Lung (tissue), 12 donors: ENCODE results near the gene CLIC4. TPM values are rescaled to one million over a fixed set of nuclear protein-coding genes. Genes with fewer than 3 reads are reported as not detected.
"Not testable (repeated sequence)": the region's sequence is repeated elsewhere in the genome, so short reads cannot be mapped to it uniquely, and the experiment has no call there.

ENCODE experiments used
- ATAC-seq: fragments of 200-7000 bp; cut with Tn5 transposase; one replicate; pipeline ENCODE4 v1.9.1; 2020; ENCODE audit warnings: moderate number of reproducible peaks; ENCODE audit not compliant: insufficient read depth, low FRiP score
- DNase-seq, 3 donors: peaks; one replicate each; pipeline ENCODE4 v3.0.0-alpha.2; 2013 to 2017
- H3K27ac ChIP-seq, 2 donors: one replicate each; pipeline ENCODE4 v1.5.1; 2013; ENCODE audit warnings: mild to moderate bottlenecking in 2 of 2, moderate library complexity in 2 of 2, control low read depth in 1 of 2, inconsistent platforms in 1 of 2, low read depth in 1 of 2, low read length in 1 of 2
- H3K27me3 ChIP-seq, 3 donors: one replicate each; pipeline ENCODE4 v1.5.1; 2013; ENCODE audit warnings: low read length in 2 of 3; ENCODE audit not compliant: control insufficient read depth in 3 of 3, insufficient read depth in 3 of 3
- H3K36me3 ChIP-seq, 4 donors: one replicate each; pipeline ENCODE4 v1.5.1; 2013; ENCODE audit warnings: low read length in 4 of 4, mild to moderate bottlenecking in 1 of 4, moderate library complexity in 1 of 4; ENCODE audit not compliant: control insufficient read depth in 4 of 4, insufficient read depth in 4 of 4
- H3K4me1 ChIP-seq, 5 donors: one replicate each; pipeline ENCODE4 v1.5.1; 2013; ENCODE audit warnings: low read length in 5 of 5, mild to moderate bottlenecking in 2 of 5, moderate library complexity in 1 of 5; ENCODE audit not compliant: control insufficient read depth in 5 of 5, insufficient read depth in 5 of 5
- H3K4me3 ChIP-seq: one replicate; pipeline ENCODE4 v1.5.1; 2013; ENCODE audit warnings: mild to moderate bottlenecking, control low read depth, moderate library complexity
- H3K9ac ChIP-seq, 2 donors: one replicate each; pipeline ENCODE4 v1.5.1; 2013; ENCODE audit warnings: low read length in 2 of 2, control low read depth in 1 of 2; ENCODE audit not compliant: insufficient read depth in 1 of 2
- H3K9me3 ChIP-seq, 4 donors: one replicate each; pipeline ENCODE4 v1.5.1; 2013; ENCODE audit warnings: low read length in 3 of 4, mild to moderate bottlenecking in 1 of 4, moderate library complexity in 1 of 4; ENCODE audit not compliant: control insufficient read depth in 4 of 4, insufficient read depth in 3 of 4
- CTCF ChIP-seq: IDR thresholded peaks from 2 replicates; pipeline ENCODE4 v1.5.1; 2012; ENCODE audit warnings: mild to moderate bottlenecking; ENCODE audit errors: control extremely low read depth, extremely low read depth
- WGBS, 2 donors: extraction: QIAGEN DNeasy Blood & Tissue Kit; methylation state at CpG; one replicate each; pipeline ENCODE4 v1.1.7; 2013; 5-methylcytosine and 5-hydroxymethylcytosine counted together
- polyA plus RNA-seq, 2 donors: library from polyadenylated mRNA; stranded (reverse); fragments of 200-250 nt; gene quantifications; one replicate each; pipeline ENCODE4 v1.2.1, GENCODE V29; 2013
- total RNA-seq, 2 donors: library from RNA; depleted of rRNA in 1 of 2; stranded (reverse); fragments of >200 nt in 1 of 2; gene quantifications; one replicate each; pipeline ENCODE4 v1.2.1, GENCODE V29; 2014 to 2021
- donor health status: control.
- donor health status: control.
- donor health status: Bipolar disorder and iron deficiency.
- donor health status: healthy.
- donor health status: DM: yes; HTN: yes; CAD: no.

The CLIC4 gene
- total and polyA plus RNA-seq, 4 donors = 52.0 to 236 (median 166) TPM

- H3K27ac ChIP-seq = peak overlapping the region in 1 of 2 donors; percentile 70
- peaks cover 0 to 1% (median 0%) of the 10 kb centered on the region in 4 donors for H3K36me3 ChIP-seq
- 39 to 74% methylated on average over 5 of the region's 5 CpGs for WGBS, 2 donors
- peak in 2 of 3 donors; percentile 31 to 49 for DNase-seq
- H3K4me3 ChIP-seq = no peak overlapping the region
- peak; percentile 69 for ATAC-seq
- no peaks in the 10 kb centered on the region for H3K9me3 ChIP-seq
- no peak for TF ChIP-seq CTCF
- H3K27me3 ChIP-seq = no peaks in the 10 kb centered on the region
- H3K4me1 ChIP-seq = peaks cover 0 to 44% (median 2%) of the 10 kb centered on the region in 5 donors
- no peak overlapping the region for H3K9ac ChIP-seq
Measured at GRCh38 chr1:24805534-24806301, 60.5 kb downstream of the CLIC4 start.

GRCh38 chr1:24806588-24806987 is 61.3 kb downstream of the CLIC4 start:
- WGBS, 2 donors = 61% methylated on average over 2 of the region's 2 CpGs
- no peak for TF ChIP-seq CTCF
- Histone ChIP-seq H3K36me3 (peaks cover 0 to 1% (median 0%) of the 10 kb centered on the region in 4 donors), H3K9me3 (no peaks in the 10 kb centered on the region), H3K9ac (no peak overlapping the region), H3K27ac (peak overlapping the region in 1 of 2 donors; percentile 4), H3K27me3 (no peaks in the 10 kb centered on the region), H3K4me3 (no peak overlapping the region), H3K4me1 (peaks cover 0 to 40% (median 2%) of the 10 kb centered on the region in 5 donors)
- no peak for ATAC-seq
- no peak for DNase-seq

- not testable (repeated sequence) for H3K27ac ChIP-seq, H3K27me3 ChIP-seq, H3K36me3 ChIP-seq, ATAC-seq, H3K4me3 ChIP-seq, H3K9ac ChIP-seq, DNase-seq, H3K9me3 ChIP-seq
- 99 to 100% methylated on average over 3 of the region's 3 CpGs for WGBS, 2 donors
- peaks cover 0 to 14% (median 4%) of the 10 kb centered on the region in 5 donors for H3K4me1 ChIP-seq
Measured at GRCh38 chr1:24811494-24811893, 66.2 kb downstream of the CLIC4 start.

- peaks cover 4 to 11% (median 6%) of the 10 kb centered on the region in 4 donors for H3K36me3 ChIP-seq
- peaks cover 0 to 11% (median 5%) of the 10 kb centered on the region in 5 donors for H3K4me1 ChIP-seq
- not testable (repeated sequence) for DNase-seq, ATAC-seq, H3K27ac ChIP-seq, H3K4me3 ChIP-seq, H3K27me3 ChIP-seq, H3K9me3 ChIP-seq, H3K9ac ChIP-seq
- WGBS, 2 donors = 95% methylated on average over 1 of the region's 1 CpG
Measured at GRCh38 chr1:24820221-24820620, 75.0 kb downstream of the CLIC4 start.
